ENCODE results near the gene PHLDA1.

DNA sequence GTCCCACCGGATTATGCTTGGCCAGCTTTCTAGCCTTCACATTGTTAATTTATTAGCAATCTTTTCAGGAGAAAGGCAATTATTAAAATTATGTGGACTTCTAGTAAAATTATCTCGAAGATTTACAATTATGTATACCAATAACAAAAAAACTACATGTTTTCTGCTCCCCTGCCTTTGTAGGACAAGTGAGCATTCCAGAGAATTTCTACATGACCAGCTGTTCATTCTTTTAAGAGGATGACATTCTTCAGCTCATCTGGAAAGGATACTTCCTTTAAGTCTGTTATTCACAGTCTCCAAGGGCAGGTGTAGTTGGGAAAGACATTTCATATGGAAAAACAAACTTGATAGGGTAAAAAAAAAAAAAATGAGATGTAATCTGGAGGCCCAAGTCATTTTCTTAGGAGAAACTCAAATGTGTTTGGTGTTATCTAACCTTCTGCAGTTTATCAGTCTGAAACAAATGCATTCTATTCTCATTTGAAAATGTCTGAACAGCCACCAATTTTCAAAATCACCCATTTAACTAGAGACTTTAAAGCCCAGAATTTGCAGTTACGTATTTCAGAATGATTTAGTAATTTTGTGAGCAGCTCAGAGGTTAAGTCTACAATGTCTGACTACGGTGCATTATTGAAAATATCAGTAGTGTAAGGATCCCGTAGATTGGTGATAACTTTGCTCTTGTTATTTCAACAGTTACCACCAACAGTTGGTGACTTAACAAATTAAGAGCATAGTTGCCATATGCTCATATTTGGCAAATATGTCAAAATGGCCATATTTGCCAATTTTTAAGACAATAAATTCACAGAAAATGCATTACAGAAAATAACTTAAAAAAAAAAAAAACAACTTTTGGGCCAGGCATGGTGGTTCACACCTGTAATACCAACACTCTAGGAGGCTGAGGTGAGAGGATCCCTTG lies 1.8 kb upstream of the PHLDA1 start:
- TF ChIP-seq, protein P1, sequence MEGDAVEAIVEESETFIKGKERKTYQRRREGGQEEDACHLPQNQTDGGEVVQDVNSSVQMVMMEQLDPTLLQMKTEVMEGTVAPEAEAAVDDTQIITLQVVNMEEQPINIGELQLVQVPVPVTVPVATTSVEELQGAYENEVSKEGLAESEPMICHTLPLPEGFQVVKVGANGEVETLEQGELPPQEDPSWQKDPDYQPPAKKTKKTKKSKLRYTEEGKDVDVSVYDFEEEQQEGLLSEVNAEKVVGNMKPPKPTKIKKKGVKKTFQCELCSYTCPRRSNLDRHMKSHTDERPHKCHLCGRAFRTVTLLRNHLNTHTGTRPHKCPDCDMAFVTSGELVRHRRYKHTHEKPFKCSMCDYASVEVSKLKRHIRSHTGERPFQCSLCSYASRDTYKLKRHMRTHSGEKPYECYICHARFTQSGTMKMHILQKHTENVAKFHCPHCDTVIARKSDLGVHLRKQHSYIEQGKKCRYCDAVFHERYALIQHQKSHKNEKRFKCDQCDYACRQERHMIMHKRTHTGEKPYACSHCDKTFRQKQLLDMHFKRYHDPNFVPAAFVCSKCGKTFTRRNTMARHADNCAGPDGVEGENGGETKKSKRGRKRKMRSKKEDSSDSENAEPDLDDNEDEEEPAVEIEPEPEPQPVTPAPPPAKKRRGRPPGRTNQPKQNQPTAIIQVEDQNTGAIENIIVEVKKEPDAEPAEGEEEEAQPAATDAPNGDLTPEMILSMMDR (IDR thresholded peaks at IDR 0.05 in 8 of 11, conservative IDR thresholded peaks at IDR 0.05 in 3 of 11), result no peak
- no peak for TF ChIP-seq POLR2A (IDR thresholded peaks at IDR 0.05)
- no peak for TF ChIP-seq POLR2AphosphoS5 (IDR thresholded peaks at IDR 0.05)
